ENCODE data around the gene TEX14. TPM values are rescaled to one million over a fixed set of nuclear protein-coding genes. Genes with fewer than 3 reads are reported as not detected.

The TEX14 gene
- total RNA-seq, 1 donor from 2014 or later = 0.05 TPM

- Mint-ChIP-seq H3K9me3 (ENCODE audit: low read depth) (no peaks in the 10 kb centered on the region), H3K27me3 (ENCODE audit: low read depth) (peaks cover 6% of the 10 kb centered on the region), H3K27ac (ENCODE audit: unreplicated experiment) (no peak overlapping the region), H3K4me1 (ENCODE audit: low read depth) (peaks cover 19% of the 10 kb centered on the region), H3K36me3 (ENCODE audit: low read depth) (no peaks in the 10 kb centered on the region), H3K4me3 (ENCODE audit: unreplicated experiment) (no peak overlapping the region)
- no peak for TF ChIP-seq CTCF (IDR thresholded peaks at IDR 0.05)
- no peak for DNase-seq (ENCODE audit: low spot score)
These were observed 154.6 kb downstream of the TEX14 start for GRCh38 chr17:58537266-58537665.

- H3K27me3 Mint-ChIP-seq (ENCODE audit: low read depth) = peaks cover 1% of the 10 kb centered on the region
- H3K27ac Mint-ChIP-seq (ENCODE audit: unreplicated experiment) = no peak overlapping the region
- DNase-seq (ENCODE audit: low spot score) = no peak
- no peak for TF ChIP-seq CTCF (IDR thresholded peaks at IDR 0.05)
- no peak overlapping the region for H3K4me3 Mint-ChIP-seq (ENCODE audit: unreplicated experiment)
- H3K9me3 Mint-ChIP-seq (ENCODE audit: low read depth) = no peaks in the 10 kb centered on the region
- H3K36me3 Mint-ChIP-seq (ENCODE audit: low read depth) = no peaks in the 10 kb centered on the region
- H3K4me1 Mint-ChIP-seq (ENCODE audit: low read depth) = peaks cover 20% of the 10 kb centered on the region
These were observed 155.3 kb downstream of the TEX14 start for GRCh38 chr17:58536542-58536941.

- TF ChIP-seq CTCF (IDR thresholded peaks at IDR 0.05) = no peak
- no peaks in the 10 kb centered on the region for H3K36me3 Mint-ChIP-seq (ENCODE audit: low read depth)
- H3K27me3 Mint-ChIP-seq (ENCODE audit: low read depth) = peaks cover 1% of the 10 kb centered on the region
- H3K4me3 Mint-ChIP-seq (ENCODE audit: unreplicated experiment) = no peak overlapping the region
- no peak overlapping the region for H3K27ac Mint-ChIP-seq (ENCODE audit: unreplicated experiment)
- H3K4me1 Mint-ChIP-seq (ENCODE audit: low read depth) = peaks cover 27% of the 10 kb centered on the region
- DNase-seq (ENCODE audit: low spot score) = no peak
- H3K9me3 Mint-ChIP-seq (ENCODE audit: low read depth) = no peaks in the 10 kb centered on the region
These were observed 156.4 kb downstream of the TEX14 start for GRCh38 chr17:58535431-58535830.

- H3K4me1 Mint-ChIP-seq (ENCODE audit: low read depth) = peaks cover 31% of the 10 kb centered on the region
- no peak for TF ChIP-seq CTCF (IDR thresholded peaks at IDR 0.05)
- H3K27me3 Mint-ChIP-seq (ENCODE audit: low read depth) = peaks cover 1% of the 10 kb centered on the region
- no peaks in the 10 kb centered on the region for H3K9me3 Mint-ChIP-seq (ENCODE audit: low read depth)
- DNase-seq (ENCODE audit: low spot score) = no peak
- H3K27ac Mint-ChIP-seq (ENCODE audit: unreplicated experiment) = no peak overlapping the region
- no peak overlapping the region for H3K4me3 Mint-ChIP-seq (ENCODE audit: unreplicated experiment)
- no peaks in the 10 kb centered on the region for H3K36me3 Mint-ChIP-seq (ENCODE audit: low read depth)
These were observed 156.9 kb downstream of the TEX14 start for GRCh38 chr17:58534901-58535421.

GRCh38 chr17:58534331-58534730 is 157.5 kb downstream of the TEX14 start:
- DNase-seq (ENCODE audit: low spot score) = no peak
- Mint-ChIP-seq H3K9me3 (ENCODE audit: low read depth) (no peaks in the 10 kb centered on the region), H3K4me1 (ENCODE audit: low read depth) (peaks cover 35% of the 10 kb centered on the region), H3K36me3 (ENCODE audit: low read depth) (no peaks in the 10 kb centered on the region), H3K4me3 (ENCODE audit: unreplicated experiment) (no peak overlapping the region), H3K27ac (ENCODE audit: unreplicated experiment) (no peak overlapping the region), H3K27me3 (ENCODE audit: low read depth) (peaks cover 1% of the 10 kb centered on the region)
- TF ChIP-seq CTCF (IDR thresholded peaks at IDR 0.05) = no peak
